K562 (cell line): ENCODE measurements around the gene SNAI1. TPM values are rescaled to one million over a fixed set of nuclear protein-coding genes. Genes with fewer than 3 reads are reported as not detected.

ENCODE experiments used
- FOXK2 ChIP-seq, 2 experiments: fragments of 450-650 bp; IDR thresholded peaks in 1 of 2; conservative IDR thresholded peaks in 1 of 2; 2 replicates each; pipeline ENCODE4 v1.6.1; 2016; ENCODE audit warnings: low read depth in 2 of 2, mild to moderate bottlenecking in 1 of 2
- HDAC1 ChIP-seq, 2 experiments: fragments of 450-650 bp; IDR thresholded peaks; 2 replicates each; pipeline ENCODE4 v1.6.1; 2016 to 2017; ENCODE audit warnings: inconsistent platforms in 1 of 2, mild to moderate bottlenecking in 1 of 2, moderate library complexity in 1 of 2
- HNRNPUL1 ChIP-seq: fragments of 200-400 bp; formaldehyde crosslinking; IDR thresholded peaks from 2 replicates; pipeline ENCODE4 v1.6.1; 2017; ENCODE audit warnings: low read length
- HOXB6 ChIP-seq: fragments of 250-450 bp; sonication (Bioruptor Pico); IDR thresholded peaks from 2 replicates; pipeline ENCODE4 v1.5.1; 2022; ENCODE audit warnings: mild to moderate bottlenecking, borderline replicate concordance
- L3MBTL2 ChIP-seq: fragments of 450-650 bp; IDR thresholded peaks from 2 replicates; pipeline ENCODE4 v1.6.1; 2016; ENCODE audit warnings: mild to moderate bottlenecking, moderate library complexity
- LEF1 ChIP-seq: fragments of 450-650 bp; IDR thresholded peaks from 2 replicates; pipeline ENCODE4 v1.6.1; 2016; ENCODE audit warnings: mild to moderate bottlenecking
- MAZ ChIP-seq, 2 experiments: fragments of 450-650 bp in 1 of 2; sonication (generic) in 1 of 2; formaldehyde crosslinking; IDR thresholded peaks in 1 of 2; conservative IDR thresholded peaks in 1 of 2; 2 replicates each; pipeline versions ENCODE4 v1.4.0 to v1.5.0; 2020; ENCODE audit warnings: mild to moderate bottlenecking in 1 of 2, missing genetic modification reagents in 1 of 2
- MEF2A ChIP-seq: IDR thresholded peaks from 2 replicates; pipeline ENCODE4 v1.6.1; 2011; ENCODE audit warnings: low read depth, mild to moderate bottlenecking, low read length, moderate library complexity; ENCODE audit not compliant: control insufficient read depth
- MEIS2 ChIP-seq: fragments of 450-650 bp; IDR thresholded peaks from 2 replicates; pipeline ENCODE4 v1.6.1; 2014; ENCODE audit warnings: mild to moderate bottlenecking; ENCODE audit not compliant: partially characterized antibody
- PHF20 ChIP-seq: fragments of 450-650 bp; IDR thresholded peaks from 2 replicates; pipeline ENCODE4 v1.6.1; 2018; ENCODE audit not compliant: partially characterized antibody
- SMAD1 ChIP-seq: fragments of 150-350 bp; IDR thresholded peaks from 2 replicates; pipeline ENCODE4 v1.6.1; 2014; ENCODE audit warnings: low read length, low read depth; ENCODE audit not compliant: partially characterized antibody
- TAF7 ChIP-seq: fragments of 450-650 bp; IDR thresholded peaks from 2 replicates; pipeline ENCODE4 v1.6.1; 2016; ENCODE audit warnings: missing genetic modification characterization, missing compliant biosample characterization
- ZNF780A ChIP-seq: fragments of 250-450 bp; sonication (Bioruptor Pico); IDR thresholded peaks from 2 replicates; pipeline ENCODE4 v1.5.0; 2021; ENCODE audit warnings: mild to moderate bottlenecking
- polyA plus RNA-seq, 8 experiments: library from polyadenylated mRNA; depleted of rRNA in 4 of 8; stranded (reverse) in 5 of 8; unstranded in 3 of 8; fragments of >200 nt; fragmentation: Nextera tagmentation in 2 of 8; fragmentation: Illumina TruSeq in 1 of 8; extraction: Ambion mirVana in 2 of 8; extraction: Trizol in 1 of 8; gene quantifications; 2 replicates each; pipeline versions ENCODE4 v1.2.1 to v1.2.3, GENCODE V29; 2011 to 2014; ENCODE audit warnings: inconsistent platforms in 1 of 8, missing spikeins in 1 of 8
- total RNA-seq, 7 experiments: library from RNA; depleted of rRNA in 6 of 7; stranded (reverse); fragments of >200 nt in 6 of 7; fragmentation: Illumina TruSeq in 2 of 7; extraction: Trizol in 2 of 7; gene quantifications; 2 replicates each; pipeline versions ENCODE4 v1.2.1 to v1.2.3, GENCODE V29; 2011 to 2021; ENCODE audit warnings: low replicate concordance in 1 of 7
- TF ChIP-seq, protein P1 (sequence below): sonication (generic); formaldehyde crosslinking; IDR thresholded peaks from 2 replicates; pipeline ENCODE4 v1.5.0; 2020; ENCODE audit warnings: missing genetic modification reagents
- TF ChIP-seq, protein P2 (sequence below): fragments of 150-350 bp; conservative IDR thresholded peaks from 2 replicates; pipeline ENCODE4 v1.6.1; 2014; ENCODE audit warnings: low read length

Gene SNAI1
- total and polyA plus RNA-seq, 9 of the 15 experiments (the other 6 are each of a cell fraction or from before 2014, with no cell fraction given), result 0.32 to 11.6 (median 2.0) TPM

DNA sequence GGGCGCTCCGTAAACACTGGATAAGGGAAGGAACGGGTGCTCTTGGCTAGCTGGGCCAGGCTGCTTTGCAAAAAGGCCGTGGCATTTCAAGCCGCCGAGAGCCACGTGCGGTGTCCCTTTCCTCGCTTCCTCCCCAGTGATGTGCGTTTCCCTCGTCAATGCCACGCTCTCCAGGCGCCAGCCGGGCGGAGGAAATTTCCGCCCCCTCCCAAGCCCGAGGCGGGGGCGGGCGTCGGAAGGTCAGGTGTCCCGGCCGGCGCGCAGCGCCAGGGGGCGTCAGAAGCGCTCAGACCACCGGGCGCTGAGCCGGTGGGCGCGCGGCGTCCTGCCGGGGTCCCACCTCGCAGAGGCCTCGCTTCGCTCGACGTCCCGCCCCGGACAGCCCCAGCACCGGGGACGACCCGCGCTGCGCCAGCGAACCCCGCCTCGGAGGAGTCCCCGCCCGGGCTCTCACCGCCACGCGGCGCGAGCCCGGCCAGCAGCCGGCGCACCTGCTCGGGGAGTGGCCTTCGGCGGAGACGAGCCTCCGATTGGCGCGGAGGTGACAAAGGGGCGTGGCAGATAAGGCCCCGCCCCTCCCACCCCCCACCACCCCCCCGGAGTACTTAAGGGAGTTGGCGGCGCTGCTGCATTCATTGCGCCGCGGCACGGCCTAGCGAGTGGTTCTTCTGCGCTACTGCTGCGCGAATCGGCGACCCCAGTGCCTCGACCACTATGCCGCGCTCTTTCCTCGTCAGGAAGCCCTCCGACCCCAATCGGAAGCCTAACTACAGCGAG, at the start of gene SNAI1 (continued):
- TF ChIP-seq, protein P1, sequence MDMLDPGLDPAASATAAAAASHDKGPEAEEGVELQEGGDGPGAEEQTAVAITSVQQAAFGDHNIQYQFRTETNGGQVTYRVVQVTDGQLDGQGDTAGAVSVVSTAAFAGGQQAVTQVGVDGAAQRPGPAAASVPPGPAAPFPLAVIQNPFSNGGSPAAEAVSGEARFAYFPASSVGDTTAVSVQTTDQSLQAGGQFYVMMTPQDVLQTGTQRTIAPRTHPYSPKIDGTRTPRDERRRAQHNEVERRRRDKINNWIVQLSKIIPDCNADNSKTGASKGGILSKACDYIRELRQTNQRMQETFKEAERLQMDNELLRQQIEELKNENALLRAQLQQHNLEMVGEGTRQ (CRISPR knock-in tag), result peak; percentile 71
- TF ChIP-seq ZNF780A (CRISPR knock-in tag) (peak; percentile 51; the same call in 1 of the 2 replicates), PHF20 (peak; percentile 54), MEIS2 (peak; percentile 3), MAZ (CRISPR knock-in tag; conservative IDR thresholded peaks at IDR 0.05 in 1 of 2, IDR thresholded peaks at IDR 0.05 in 1 of 2) (peak; percentile 88 to 96), LEF1 (no peak; the same call in none of the 2 replicates), TAF7 (tag) (peak; percentile 92), L3MBTL2 (peak; percentile 99), HNRNPUL1 (no peak), MEF2A (no peak), FOXK2 (conservative IDR thresholded peaks at IDR 0.05 in 1 of 2, IDR thresholded peaks at IDR 0.05 in 1 of 2; ENCODE audit: low read depth in 2 of 2) (peak; percentile 6 to 22; a peak in 2 of 4 replicates), HOXB6 (CRISPR knock-in tag) (no peak), HDAC1 (IDR thresholded peaks at IDR 0.05) (peak in 1 of 2 experiments; percentile 78; a peak in 2 of 4 replicates), SMAD1 (peak; percentile 73)
- TF ChIP-seq, protein P2, sequence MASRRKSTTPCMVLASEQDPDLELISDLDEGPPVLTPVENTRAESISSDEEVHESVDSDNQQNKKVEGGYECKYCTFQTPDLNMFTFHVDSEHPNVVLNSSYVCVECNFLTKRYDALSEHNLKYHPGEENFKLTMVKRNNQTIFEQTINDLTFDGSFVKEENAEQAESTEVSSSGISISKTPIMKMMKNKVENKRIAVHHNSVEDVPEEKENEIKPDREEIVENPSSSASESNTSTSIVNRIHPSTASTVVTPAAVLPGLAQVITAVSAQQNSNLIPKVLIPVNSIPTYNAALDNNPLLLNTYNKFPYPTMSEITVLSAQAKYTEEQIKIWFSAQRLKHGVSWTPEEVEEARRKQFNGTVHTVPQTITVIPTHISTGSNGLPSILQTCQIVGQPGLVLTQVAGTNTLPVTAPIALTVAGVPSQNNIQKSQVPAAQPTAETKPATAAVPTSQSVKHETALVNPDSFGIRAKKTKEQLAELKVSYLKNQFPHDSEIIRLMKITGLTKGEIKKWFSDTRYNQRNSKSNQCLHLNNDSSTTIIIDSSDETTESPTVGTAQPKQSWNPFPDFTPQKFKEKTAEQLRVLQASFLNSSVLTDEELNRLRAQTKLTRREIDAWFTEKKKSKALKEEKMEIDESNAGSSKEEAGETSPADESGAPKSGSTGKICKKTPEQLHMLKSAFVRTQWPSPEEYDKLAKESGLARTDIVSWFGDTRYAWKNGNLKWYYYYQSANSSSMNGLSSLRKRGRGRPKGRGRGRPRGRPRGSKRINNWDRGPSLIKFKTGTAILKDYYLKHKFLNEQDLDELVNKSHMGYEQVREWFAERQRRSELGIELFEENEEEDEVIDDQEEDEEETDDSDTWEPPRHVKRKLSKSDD, result no peak; the same call in 1 of the 2 replicates
